Measurements from ENCODE around the gene TRAF3.

Gene TRAF3

GRCh38 chr14:102734436-102734835, 42.8 kb upstream of the TRAF3 start:
- TF ChIP-seq ZBTB7A (IDR thresholded peaks at IDR 0.05; ENCODE audit: low read depth) = no peak
- no peak for TF ChIP-seq YY1 (IDR thresholded peaks at IDR 0.05; ENCODE audit: low read depth)
- no peak for TF ChIP-seq CREB1 (IDR thresholded peaks at IDR 0.05; ENCODE audit: low read depth)
- TF ChIP-seq TEAD4 (IDR thresholded peaks at IDR 0.05) = no peak
- no peak for TF ChIP-seq EGR1 (IDR thresholded peaks at IDR 0.05)
- TF ChIP-seq NFIC (IDR thresholded peaks at IDR 0.05) = no peak
- no peak for TF ChIP-seq CEBPB (IDR thresholded peaks at IDR 0.05)
- no peak for TF ChIP-seq EP300 (IDR thresholded peaks at IDR 0.05; ENCODE audit: borderline replicate concordance)
- no peak for TF ChIP-seq TAF1 (IDR thresholded peaks at IDR 0.05; ENCODE audit: low read depth)
- no peak for TF ChIP-seq REST (IDR thresholded peaks at IDR 0.05; ENCODE audit: low read depth)
- TF ChIP-seq USF1 (IDR thresholded peaks at IDR 0.05) = no peak
- no peak for TF ChIP-seq MAX (IDR thresholded peaks at IDR 0.05)

- no peak for TF ChIP-seq RAD21 (IDR thresholded peaks at IDR 0.05; ENCODE audit: low read depth)
- TF ChIP-seq TCF12 (IDR thresholded peaks at IDR 0.05; ENCODE audit: low read depth) = no peak
- TF ChIP-seq MAX (IDR thresholded peaks at IDR 0.05) = no peak
- no peak for TF ChIP-seq USF1 (IDR thresholded peaks at IDR 0.05)
- TF ChIP-seq CEBPB (IDR thresholded peaks at IDR 0.05) = no peak
- no peak for TF ChIP-seq EGR1 (IDR thresholded peaks at IDR 0.05)
- TF ChIP-seq EP300 (IDR thresholded peaks at IDR 0.05; ENCODE audit: borderline replicate concordance) = no peak
- TF ChIP-seq YY1 (IDR thresholded peaks at IDR 0.05; ENCODE audit: low read depth) = no peak
- no peak for TF ChIP-seq CREB1 (IDR thresholded peaks at IDR 0.05; ENCODE audit: low read depth)
- TF ChIP-seq ZBTB7A (IDR thresholded peaks at IDR 0.05; ENCODE audit: low read depth) = no peak
- TF ChIP-seq FOXM1 (IDR thresholded peaks at IDR 0.05; ENCODE audit: borderline replicate concordance, low read depth) = no peak
- no peak for TF ChIP-seq REST (IDR thresholded peaks at IDR 0.05; ENCODE audit: low read depth)
- no peak for TF ChIP-seq NFIC (IDR thresholded peaks at IDR 0.05)
- no peak for TF ChIP-seq TAF1 (IDR thresholded peaks at IDR 0.05; ENCODE audit: low read depth)
- no peak for TF ChIP-seq TEAD4 (IDR thresholded peaks at IDR 0.05)
These were observed 40.3 kb upstream of the TRAF3 start for GRCh38 chr14:102736956-102737355.

- TF ChIP-seq TCF12 (IDR thresholded peaks at IDR 0.05; ENCODE audit: low read depth) (no peak), CEBPB (IDR thresholded peaks at IDR 0.05) (no peak), FOXM1 (IDR thresholded peaks at IDR 0.05; ENCODE audit: borderline replicate concordance, low read depth) (no peak), REST (IDR thresholded peaks at IDR 0.05; ENCODE audit: low read depth) (no peak), NFIC (IDR thresholded peaks at IDR 0.05) (no peak), USF1 (IDR thresholded peaks at IDR 0.05) (no peak), ZBTB7A (IDR thresholded peaks at IDR 0.05; ENCODE audit: low read depth) (no peak), TAF1 (IDR thresholded peaks at IDR 0.05; ENCODE audit: low read depth) (no peak), CREB1 (IDR thresholded peaks at IDR 0.05; ENCODE audit: low read depth) (no peak)
These were observed 39.6 kb upstream of the TRAF3 start for GRCh38 chr14:102737402-102738372.
